Myometrial cell (primary cell): ENCODE measurements around the gene LCN9. TPM values are rescaled to one million over a fixed set of nuclear protein-coding genes. Genes with fewer than 3 reads are reported as not detected.

ENCODE experiments used
- total RNA-seq: library from RNA; depleted of rRNA; stranded (reverse); fragments of >200 nt; gene quantifications from 2 replicates; pipeline ENCODE4 v1.2.3, GENCODE V29; 2015

Gene LCN9, protein sequence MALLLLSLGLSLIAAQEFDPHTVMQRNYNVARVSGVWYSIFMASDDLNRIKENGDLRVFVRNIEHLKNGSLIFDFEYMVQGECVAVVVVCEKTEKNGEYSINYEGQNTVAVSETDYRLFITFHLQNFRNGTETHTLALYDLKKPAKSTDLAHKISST
- not detected in 2 replicates for total RNA-seq

DNA sequence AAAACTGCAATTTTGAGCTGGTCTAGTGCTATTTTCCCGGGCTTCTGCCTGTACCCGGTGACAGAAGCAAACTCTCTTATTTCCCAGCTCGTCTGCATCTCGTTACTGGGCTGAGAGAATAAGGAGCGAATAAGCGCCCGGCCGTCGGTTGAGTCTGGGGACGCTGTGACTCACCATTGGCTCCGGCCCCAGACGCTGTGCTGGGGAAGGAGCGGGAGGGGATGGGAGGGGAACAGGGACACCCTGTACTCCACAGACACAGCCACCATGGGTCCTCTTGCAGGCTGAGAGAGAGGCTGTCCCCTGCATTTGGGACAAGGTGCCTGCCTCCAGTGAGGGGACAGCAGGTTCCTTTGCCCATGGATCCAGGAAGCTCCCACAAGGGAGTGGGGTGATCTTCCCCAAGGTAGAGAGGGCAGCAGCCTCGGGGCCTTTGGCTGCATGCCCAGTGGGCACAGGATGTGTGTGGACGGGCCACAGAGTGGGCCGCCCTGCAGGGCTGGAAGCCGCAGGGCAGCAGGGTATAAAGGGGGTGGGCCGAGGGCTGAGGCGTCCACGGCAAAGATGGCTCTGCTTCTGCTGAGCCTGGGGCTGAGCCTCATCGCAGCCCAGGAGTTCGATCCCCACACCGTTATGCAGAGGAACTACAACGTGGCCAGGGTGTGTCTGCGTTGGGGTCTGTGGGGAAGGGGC lies at the start of gene LCN9:
Gene LCN9, plus strand, starts transcription at position 552 of the 693 bp plus-strand sequence. Its CDS starts 13 bp downstream, at position 565.

DNA sequence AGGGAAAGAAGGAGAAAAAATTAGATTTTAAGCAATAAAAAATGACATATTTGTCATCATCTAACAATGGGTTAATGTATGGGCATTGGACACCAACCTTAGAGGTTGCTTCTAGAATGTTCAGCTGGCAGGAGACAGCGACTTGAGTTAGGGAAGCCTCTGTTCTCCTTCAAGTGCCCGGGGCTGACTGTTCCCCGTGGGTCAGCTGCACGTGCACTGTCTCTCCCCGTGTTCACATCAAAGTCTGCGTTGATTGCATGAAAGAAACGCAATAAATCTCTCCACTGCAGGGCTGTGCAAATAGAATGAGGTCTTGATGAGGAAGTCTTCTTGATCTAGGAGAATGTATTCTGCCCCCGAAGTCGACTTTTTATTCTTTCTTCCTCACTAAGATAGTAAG lies 23.9 kb upstream of the LCN9 start, which contains the start of gene GLT6D1:
Gene GLT6D1, minus strand, starts transcription at position 345 of the 400 bp plus-strand sequence. CDS start 353 bp downstream, outside the sequence.

GRCh38 chr9:135699440-135699839 lies 36.3 kb downstream of the LCN9 start, which contains the start of gene SOHLH1:
Gene SOHLH1 (minus strand): TSS chr9:135699481. CDS start chr9:135699467, 14 bp downstream.

DNA sequence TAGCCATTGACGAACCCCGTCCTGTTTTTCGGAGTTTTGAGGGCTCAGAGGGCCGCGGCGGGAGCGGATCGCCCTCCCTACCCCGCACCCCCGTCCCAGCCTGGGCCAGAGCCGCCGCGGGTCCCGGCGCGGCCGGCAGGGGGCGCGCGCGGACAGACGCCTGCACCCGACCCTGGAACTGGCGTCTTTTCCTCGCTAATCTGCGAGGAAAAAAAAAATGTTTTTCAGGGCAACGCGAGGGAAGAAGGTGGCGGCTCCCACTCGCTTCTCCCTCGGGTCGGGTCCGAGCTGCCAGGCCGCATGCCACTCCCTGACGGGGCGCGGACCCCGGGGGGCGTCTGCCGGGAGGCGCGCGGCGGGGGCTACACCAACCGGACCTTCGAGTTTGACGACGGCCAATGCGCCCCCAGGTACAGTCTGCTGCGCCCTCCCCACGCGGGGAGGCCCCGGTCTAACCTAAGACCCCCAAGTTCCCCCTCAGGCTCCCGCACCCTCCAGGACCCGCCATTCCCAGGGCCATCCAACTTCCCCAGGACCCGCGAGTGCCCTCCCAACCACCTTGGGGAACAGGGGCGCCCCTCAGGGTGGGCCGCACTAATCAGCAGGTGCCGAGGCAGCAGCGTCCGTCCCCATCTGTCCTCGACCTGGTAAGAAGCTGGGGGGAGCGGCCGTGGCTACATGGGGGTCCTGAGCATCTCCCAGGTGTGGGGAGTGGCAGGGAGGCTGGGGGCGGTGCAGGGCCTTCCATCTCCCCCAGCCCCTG lies 39.0 kb downstream of the LCN9 start, which contains the start of gene KCNT1:
Gene KCNT1, plus strand, starts transcription at position 227 of the 763 bp plus-strand sequence. Its CDS starts 74 bp downstream, at position 301.

Other genes with a start within 250 kb of the LCN9 start
- 8.9 and 11.0 TPM in 2 replicates for gene PPP1R26, start 183.5 kb upstream of the LCN9 start, total RNA-seq
- 64.3 and 69.1 TPM in 2 replicates for gene MRPS2, start 162.6 kb upstream of the LCN9 start, total RNA-seq
- not detected in 2 replicates for gene LCN1, start 141.9 kb upstream of the LCN9 start, total RNA-seq
- gene OBP2A, start 117.2 kb upstream of the LCN9 start, total RNA-seq = not detected in 2 replicates
- not detected in 2 replicates for gene PAEP, start 101.6 kb upstream of the LCN9 start, total RNA-seq
- gene GLT6D1, start 23.8 kb upstream of the LCN9 start, total RNA-seq = not detected in 2 replicates
- gene SOHLH1, start 36.2 kb downstream of the LCN9 start, total RNA-seq = not detected in 2 replicates
- not detected in 2 replicates for gene KCNT1, start 38.9 kb downstream of the LCN9 start, total RNA-seq
- gene CAMSAP1, start 244.2 kb downstream of the LCN9 start, total RNA-seq = 16.1 and 16.7 TPM in 2 replicates